NCI-H1694 (cell line): Measurements from ENCODE around the gene WNT3A.

ENCODE experiments used
- DNase-seq: peaks from one replicate; lab custom pipeline; 2025; lab: John Stamatoyannopoulos, UW

The WNT3A gene

DNA sequence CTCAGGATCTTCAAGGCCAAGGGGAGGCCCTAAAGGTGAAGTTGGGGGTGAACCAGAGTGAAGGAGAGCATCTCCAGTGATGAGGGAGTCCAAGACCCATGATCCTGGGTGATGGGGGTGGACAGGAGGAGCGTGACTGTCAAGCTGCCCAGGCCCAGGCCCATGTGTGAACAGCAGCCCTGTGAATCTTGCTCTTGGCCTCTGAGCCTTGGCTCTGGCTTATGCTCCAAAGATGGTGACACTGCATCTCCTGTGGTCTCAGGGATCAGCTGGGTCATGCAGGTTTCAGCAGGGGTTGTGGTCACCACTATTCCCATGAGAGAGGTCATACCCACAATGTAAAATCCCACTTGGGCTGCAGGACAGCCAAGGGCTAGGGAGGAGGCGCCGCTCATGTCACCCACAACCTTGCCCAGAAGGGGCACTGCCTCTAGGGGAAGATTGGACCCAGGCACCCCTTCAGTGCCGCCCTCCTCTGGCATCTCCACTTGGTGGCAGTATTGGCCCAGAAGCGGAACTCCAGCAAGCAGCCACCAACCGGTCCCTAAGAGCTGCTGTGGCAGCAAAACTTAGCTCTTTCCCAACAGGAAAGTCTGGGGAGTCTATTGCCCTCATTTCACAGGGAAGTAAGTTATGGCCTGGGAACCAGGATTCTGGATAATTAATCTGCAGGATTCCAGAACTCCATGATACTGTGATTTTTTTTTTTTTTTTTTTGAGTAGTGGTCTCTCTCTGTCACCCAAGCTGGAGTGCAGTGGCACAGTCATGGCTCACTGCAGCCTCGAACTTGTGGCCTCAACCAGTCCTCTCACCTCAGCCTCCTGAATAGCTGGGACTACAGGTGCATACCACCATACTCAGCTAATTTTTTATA, 7.5 kb upstream of the WNT3A start:
- DNase-seq: peak; percentile 64

DNA sequence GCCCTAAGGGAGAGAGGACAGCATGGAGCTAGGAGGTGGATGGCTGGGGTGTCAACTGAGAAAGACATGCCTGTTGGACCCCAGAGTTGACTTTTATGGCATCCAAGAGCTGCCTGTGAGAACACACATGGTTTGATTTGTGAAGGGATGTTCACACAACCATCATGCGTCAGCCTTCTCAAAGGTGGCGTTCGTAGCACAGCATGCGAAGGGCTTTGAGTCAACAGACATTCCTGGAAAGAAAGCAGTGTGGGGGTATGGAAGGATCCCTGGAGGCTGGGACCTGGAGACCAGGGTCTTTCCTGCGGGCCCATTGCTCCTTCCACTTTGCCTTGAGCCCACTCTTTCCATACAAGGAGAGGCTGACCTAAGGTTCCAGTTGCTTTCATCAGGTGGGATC, 6.4 kb upstream of the WNT3A start:
- no peak for DNase-seq

GRCh38 chr1:228000836-228001563, 5.8 kb upstream of the WNT3A start:
- DNase-seq: no peak

DNA sequence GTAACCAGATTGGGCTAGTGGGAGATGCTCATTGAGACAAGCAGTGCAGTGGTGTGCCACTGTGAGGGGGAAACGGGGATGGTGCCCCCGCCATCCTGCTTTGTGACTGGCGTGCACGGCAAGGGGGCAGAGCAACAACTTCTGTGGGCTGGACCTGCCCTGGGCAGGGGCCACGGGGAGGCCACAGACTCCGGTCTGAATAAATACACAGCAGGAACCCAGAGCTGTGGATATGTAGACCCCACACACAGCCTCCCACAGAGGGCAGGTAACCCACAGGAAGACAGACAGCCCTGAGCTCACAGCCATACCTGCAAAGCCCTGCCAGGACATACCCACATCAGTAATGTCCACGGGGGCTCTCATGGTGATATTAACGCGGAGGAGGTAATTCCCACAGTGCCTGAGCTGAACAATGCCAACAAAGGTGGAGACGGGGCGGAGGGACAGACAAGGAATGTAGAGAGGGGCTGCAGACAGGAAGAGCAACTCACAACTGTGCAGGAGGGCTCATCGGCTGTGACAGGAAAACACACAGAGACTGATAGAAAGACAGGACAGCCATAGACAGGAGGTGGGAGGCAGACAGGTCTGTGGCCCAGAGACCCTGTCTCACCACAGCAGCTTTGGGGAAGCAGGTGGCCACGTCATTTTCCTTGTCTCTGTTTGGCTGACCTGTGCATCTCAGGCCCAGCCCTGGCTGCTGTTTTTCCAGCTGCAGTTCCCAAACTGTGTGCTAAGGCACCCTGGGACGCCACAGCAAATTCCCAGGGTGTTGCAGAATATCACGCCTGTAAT, 4.9 kb upstream of the WNT3A start:
- no peak for DNase-seq

DNA sequence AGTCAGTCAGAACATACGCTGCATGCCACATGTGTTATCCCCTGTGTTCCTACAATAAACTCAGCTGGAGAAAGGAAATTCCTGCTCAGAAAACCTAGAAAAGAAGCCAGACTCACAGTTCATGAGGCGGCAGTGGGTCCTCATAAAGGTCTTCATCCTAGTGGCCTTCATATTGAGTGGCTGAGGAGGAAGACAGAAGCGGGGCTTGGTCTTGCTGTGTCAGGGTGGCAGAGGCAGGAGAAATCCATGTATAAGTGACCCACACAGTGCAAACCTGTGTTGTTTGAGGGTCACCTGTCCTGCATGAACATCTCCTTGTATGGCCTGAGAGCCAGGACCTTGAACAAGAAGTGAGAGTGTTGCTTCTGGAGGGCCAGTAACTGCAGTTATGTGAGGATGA, 4.0 kb upstream of the WNT3A start:
- no peak for DNase-seq

GRCh38 chr1:228003461-228004330, 3.1 kb upstream of the WNT3A start:
- no peak for DNase-seq

DNA sequence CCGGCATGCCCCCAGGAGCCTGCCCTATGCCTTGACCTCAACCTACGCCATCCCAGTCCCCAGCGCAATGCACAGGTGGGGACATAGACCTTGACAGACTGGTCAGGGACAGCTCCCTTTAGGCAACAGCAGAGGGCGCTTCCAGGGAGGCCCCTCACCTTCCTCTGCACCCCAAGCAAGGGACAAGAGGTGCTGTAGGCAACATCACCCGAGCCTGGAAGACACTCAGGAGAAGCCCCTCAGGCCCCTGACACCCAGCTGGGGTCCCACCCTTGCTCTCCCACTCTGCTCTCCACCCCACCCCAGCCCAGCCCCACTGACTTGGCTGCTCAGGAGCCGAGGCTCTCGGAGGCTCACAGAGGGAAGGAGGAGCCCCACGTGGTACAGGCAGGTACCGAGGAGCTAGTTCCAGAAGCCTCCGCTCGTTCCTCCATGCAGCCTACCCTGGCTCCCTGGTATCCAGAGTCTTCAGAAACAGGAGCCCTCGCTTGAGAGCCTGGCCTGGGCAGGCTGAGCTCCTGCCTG, 2.4 kb upstream of the WNT3A start:
- no peak for DNase-seq

- no peak for DNase-seq
Measured at GRCh38 chr1:228004856-228005462, 1.8 kb upstream of the WNT3A start.

GRCh38 chr1:228005511-228006033, 1.2 kb upstream of the WNT3A start:
- DNase-seq: no peak

DNA sequence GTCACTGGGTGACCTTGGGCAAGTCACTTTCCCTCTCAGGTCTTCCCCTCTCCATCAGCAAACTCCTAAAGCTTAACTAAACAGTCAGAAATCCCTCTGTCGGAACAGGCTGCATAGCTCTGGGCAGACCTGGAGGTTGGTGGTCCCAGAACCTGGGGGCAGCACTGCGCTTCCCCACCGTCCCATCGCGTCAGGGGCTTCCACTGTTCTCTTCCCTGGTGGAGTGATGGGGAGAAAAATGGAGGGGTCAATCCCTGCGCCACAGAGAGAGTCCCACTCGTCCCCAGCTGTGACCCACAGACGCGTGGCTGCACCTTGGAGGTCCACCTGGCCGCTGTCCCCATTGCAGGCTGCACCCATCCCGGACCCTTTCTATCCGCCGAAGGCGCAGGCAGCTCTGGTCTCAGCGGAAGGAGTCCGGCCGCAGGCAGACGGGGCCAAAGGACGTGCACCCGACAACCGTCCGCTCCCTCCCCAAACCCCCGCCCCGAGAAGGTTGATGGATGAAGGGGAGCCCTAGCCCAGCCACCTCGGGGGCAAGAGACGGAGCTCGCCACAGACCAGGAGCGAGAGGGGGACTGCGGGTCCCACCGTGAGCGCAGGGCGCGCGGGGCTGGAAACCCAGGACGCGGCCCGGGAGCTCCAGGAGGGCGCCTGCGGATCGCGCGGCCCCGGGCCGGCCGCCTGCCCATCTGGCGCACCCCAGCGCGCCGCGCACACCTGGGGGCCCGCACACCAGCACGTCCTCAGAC, 588 bp upstream of the WNT3A start:
- DNase-seq: no peak

DNA sequence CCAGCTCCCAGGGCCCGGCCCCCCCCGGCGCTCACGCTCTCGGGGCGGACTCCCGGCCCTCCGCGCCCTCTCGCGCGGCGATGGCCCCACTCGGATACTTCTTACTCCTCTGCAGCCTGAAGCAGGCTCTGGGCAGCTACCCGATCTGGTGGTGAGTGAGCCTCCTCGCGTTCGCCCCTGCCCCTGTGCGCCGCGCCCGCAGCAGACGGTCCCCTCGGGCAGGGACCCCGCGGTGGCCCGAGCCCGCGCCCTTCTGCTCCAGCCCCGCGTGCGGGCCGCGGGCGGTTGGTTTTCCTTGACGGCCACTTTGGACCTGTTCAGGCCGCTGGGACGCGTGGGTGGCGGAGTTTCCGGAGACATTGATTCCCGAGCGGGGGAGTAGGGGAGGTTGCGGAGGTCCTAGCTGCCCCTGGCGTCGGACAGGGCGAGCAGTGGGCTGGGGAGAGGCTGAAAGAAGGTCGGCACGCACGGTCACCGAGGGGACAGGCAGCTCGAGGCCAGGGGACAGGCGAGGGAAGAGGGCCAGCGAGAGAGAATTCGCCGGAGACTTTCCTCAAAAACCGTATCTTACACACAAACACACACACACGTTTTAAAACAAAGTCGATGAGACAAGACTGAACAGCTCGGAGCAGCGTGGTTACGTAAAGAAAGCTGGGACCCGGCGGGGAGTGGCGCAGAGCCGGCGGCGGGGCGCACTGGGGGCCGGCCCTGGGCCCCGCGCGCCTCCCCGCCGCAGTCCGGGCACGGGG, 427 bp downstream of the WNT3A start:
- DNase-seq: no peak

DNA sequence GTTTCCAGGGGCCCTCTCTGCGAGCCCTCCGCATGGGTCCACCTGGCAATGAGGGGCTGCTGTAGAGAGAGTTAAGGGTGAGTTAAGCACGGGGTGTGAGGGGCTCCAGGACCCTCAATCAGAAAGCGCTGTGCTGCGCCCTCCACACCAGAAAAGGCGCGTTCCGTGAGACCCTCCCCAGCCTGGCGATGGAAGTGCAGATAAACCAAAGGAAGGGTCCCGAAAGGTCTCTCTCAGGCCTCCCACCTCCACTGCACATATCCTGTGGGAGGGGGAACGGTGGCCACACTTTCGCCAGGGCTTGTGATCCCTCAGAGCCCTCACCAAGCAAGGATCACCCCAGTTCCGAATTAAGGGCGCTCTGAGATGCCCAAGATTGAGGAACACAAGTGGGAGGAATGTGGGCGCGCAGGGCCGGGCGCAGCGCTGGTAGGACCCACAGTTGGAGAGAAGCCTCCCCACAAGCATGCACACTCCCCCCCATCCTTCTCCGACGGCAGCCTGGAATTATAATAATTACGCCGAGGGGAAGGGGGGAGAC, 1.1 kb downstream of the WNT3A start:
- no peak for DNase-seq

DNA sequence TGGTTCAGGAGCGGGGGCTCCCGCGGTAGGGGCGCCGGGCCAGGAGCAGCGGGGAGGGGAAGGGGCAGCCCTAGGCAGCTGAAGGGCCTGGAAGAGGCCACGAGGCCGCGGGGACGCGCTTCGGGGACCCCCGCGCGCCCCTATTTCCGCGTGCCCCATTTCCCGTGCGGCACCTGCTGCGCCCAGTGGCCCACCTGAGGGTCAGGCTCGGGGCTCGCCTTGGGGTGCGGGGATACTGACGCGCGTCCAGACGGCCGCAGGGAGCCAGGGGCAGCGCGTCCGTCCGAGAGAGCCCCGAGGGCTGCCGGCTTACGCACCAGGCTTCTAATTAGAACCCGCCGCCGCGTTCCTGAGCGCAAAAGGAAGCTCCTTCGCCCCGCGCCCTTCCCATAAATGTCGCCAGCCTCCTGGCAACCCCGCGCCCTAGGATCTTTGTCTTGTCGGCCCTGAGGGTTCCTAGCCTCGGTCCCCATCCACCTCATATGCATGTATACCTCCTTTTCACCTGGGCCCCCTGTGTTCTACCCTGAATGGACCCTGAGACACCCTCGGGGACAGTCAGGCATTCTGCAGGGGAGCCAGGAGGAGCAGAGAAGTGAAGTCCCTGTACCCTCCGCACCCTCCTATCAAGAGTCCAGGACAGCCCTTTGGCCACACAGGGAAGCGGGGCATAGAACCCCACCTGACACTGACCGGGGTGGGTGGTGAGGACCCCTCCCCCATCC, 1.8 kb downstream of the WNT3A start:
- DNase-seq: no peak

DNA sequence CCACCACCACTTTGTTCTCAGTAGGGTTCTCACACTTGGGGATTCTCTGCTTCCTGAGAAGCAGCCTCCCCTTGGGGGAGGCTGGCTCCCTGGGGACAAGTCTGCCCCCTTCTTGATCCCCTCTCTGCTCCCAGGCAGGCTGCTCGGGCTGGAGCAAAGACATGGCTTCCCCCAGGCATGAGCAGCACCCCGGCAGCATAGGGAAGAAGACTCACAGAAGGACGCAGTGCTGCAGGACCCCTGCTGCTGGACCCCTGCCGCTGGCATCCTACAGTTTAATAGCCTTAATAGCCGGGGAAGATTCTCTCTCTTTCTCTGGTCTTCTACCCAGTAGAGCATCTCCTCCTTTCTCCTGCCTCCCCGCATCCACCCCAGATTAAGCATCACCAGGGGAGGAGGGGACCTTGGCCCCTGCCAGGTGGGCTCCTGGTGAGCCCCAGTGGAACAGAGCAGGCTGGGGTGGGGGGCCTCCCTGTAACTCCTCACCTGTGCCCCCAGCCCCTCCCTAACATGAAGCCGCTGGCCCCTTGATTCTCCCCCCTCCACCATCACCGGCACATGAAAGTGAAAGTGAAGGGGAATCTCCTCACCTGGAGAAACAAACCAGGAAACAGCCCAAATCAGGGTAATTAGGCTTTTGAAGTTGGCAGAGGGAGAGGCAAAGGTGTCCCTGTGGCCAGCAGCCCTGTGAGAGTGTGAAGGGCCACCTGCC, 2.5 kb downstream of the WNT3A start:
- DNase-seq: no peak

DNA sequence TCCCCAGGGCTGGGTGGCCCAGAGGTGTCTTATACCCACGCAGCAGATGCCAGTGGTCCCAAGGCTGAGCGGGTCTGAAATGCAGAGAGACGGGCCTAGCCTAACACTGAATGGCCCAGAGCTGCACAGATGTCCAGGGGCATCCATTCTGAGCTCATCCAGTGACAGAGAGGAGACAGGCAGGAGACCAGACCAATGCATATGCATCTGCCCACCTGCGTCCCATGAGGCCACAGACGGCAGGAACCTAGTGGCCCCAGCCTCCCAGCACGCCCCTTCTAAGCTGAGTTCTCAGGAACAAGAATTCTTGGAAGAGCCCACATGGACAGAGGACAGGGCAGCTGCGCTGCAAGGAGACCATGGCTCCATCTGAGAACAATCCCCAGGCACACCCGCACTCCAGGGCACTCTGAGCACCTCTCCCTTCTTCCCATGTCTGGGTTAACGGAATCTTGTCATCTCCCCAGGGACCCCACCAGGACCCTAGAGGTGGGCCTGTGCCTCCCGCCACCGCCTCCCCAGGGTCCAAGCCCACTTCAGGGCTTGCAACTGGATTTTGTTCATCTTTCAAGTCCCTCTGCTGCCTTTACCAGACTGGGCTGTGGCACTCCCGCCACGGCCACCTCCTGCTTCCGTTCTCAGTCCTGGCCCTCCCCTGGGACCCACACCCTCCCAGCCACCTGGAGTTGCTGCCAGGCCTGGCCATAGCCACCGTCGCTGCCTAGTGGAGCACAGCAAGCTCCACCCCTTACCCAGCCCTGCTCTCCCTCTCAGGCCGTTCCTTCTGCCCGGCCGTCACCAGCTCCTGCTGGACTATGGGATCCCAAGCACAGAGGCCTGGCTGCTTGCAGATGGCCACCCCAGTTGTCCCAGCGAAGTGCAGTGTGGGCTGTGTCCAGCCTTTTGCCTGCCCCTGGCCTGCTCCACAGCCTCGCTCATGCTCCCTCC, 3.3 kb downstream of the WNT3A start:
- no peak for DNase-seq

- no peak for DNase-seq
Measured at GRCh38 chr1:228010921-228011320, 4.1 kb downstream of the WNT3A start.
